ENCODE results near the gene MAD1L1. TPM values are rescaled to one million over a fixed set of nuclear protein-coding genes. Genes with fewer than 3 reads are reported as not detected.

The MAD1L1 gene
- total and polyA plus RNA-seq, 2 of the 8 experiments (the other 6 are each of a cell fraction or from before 2014, with no cell fraction given) = 40.4 to 44.6 TPM

GRCh38 chr7:2084331-2084730 is 148.4 kb downstream of the MAD1L1 start:
- Histone ChIP-seq H3K23ac (ENCODE audit: insufficient read length) (no peak overlapping the region), H3K79me2 (ENCODE audit: control insufficient read depth in 1 of 2, insufficient read depth in 2 of 2, low read length in 2 of 2) (no peaks in the 10 kb centered on the region), H4K20me1 (replicated peaks in 1 of 2; ENCODE audit: control insufficient read depth in 1 of 2, insufficient read depth in 2 of 2, low read length in 2 of 2) (peaks cover 0 to 4% of the 10 kb centered on the region in 2 experiments), H4K5ac (ENCODE audit: insufficient read length, low read depth, low read length) (no peak overlapping the region), H2BK20ac (ENCODE audit: low read length) (no peak overlapping the region), H3K23me2 (ENCODE audit: low read depth, low read length) (no peaks in the 10 kb centered on the region), H2BK5ac (ENCODE audit: low read depth, low read length) (no peak overlapping the region; the same call in 1 of the 2 replicates), H3K27ac (ENCODE audit: low read depth, low read length) (no peak overlapping the region), H2BK120ac (replicated peaks; ENCODE audit: low read depth, low read length) (no peak overlapping the region), H4K8ac (ENCODE audit: extremely low read depth, insufficient read depth, low read length) (peak overlapping the region; percentile 4; the same call in 1 of the 2 replicates), H3K9ac (replicated peaks in 1 of 4; ENCODE audit: extremely low read depth in 1 of 4, low read depth in 3 of 4, low read length in 3 of 4) (no peak overlapping the region), H3K4me2 (ENCODE audit: insufficient read depth in 1 of 2, low read depth in 2 of 2, low read length in 2 of 2) (no peak overlapping the region), H3K4me1 (replicated peaks in 1 of 4; ENCODE audit: control insufficient read depth in 3 of 4, insufficient read depth in 4 of 4, low read length in 3 of 4) (peaks cover 0 to 4% (median 0%) of the 10 kb centered on the region in 4 experiments; a peak in 1 of 7 replicates), H3K4ac (replicated peaks; ENCODE audit: insufficient read length, low read depth, low read length) (no peak overlapping the region), H3K14ac (ENCODE audit: insufficient read length) (no peak overlapping the region), H3K18ac (ENCODE audit: extremely low read depth, low read length) (no peak overlapping the region), H3K79me1 (ENCODE audit: low read depth, low read length) (no peaks in the 10 kb centered on the region), H3K27me3 (replicated peaks in 1 of 4; ENCODE audit: control insufficient read depth in 3 of 4, extremely low read depth in 1 of 4, insufficient read depth in 3 of 4, low read length in 3 of 4) (no peaks in the 10 kb centered on the region), H2BK15ac (ENCODE audit: low read length) (no peak overlapping the region), H3K9me3 (ENCODE audit: insufficient read depth in 2 of 2, low read depth in 1 of 2, low read length in 1 of 2) (no peaks in the 10 kb centered on the region), H4K91ac (replicated peaks; ENCODE audit: insufficient read length, low read length) (no peak overlapping the region), H2BK12ac (ENCODE audit: low read depth, low read length) (no peak overlapping the region), H3K56ac (replicated peaks; ENCODE audit: insufficient read length, low read depth, low read length) (no peak overlapping the region), H3K36me3 (ENCODE audit: control insufficient read depth in 2 of 4, insufficient read depth in 4 of 4, low read length in 3 of 4) (no peaks in the 10 kb centered on the region), H3K4me3 (ENCODE audit: extremely low read depth in 1 of 4, insufficient read depth in 2 of 4, low read depth in 3 of 4, low read length in 4 of 4) (no peak overlapping the region), H2AFZ (ENCODE audit: low read length) (no peak overlapping the region), H2AK5ac (ENCODE audit: low read depth, low read length) (no peak overlapping the region)
- ChIA-PET CTCF (ENCODE audit: partially characterized antibody) (no interaction called here), POLR2A (ENCODE audit: partially characterized antibody) (no interaction called here)
- WGBS, 2 experiments (ENCODE audit: extremely low coverage in 1 of 2, insufficient coverage in 1 of 2, insufficient read length in 1 of 2, insufficient replicate concordance in 2 of 2, low coverage in 1 of 2, low lambda C conversion rate in 2 of 2, missing lambda C conversion rate in 1 of 2) = 90% methylated on average over 17 of the region's 18 CpGs; no CpG with 5 or more reads in 1 of the 2 experiments
- no peak for FAIRE-seq
- DNase-seq (ENCODE audit: low read depth in 1 of 2, low spot score in 2 of 2) = no peak
- TF ChIP-seq NANOG (IDR thresholded peaks at IDR 0.05; ENCODE audit: insufficient read depth, low read depth, low read length, poor library complexity, severe bottlenecking) (no peak), SP1 (IDR thresholded peaks at IDR 0.05; ENCODE audit: low read depth, low read length) (no peak), TEAD4 (IDR thresholded peaks at IDR 0.05; ENCODE audit: low read depth, low read length) (no peak), EGR1 (IDR thresholded peaks at IDR 0.05; ENCODE audit: borderline replicate concordance, low read depth, low read length) (no peak), KDM1A (IDR thresholded peaks at IDR 0.05; ENCODE audit: borderline replicate concordance, low read length) (no peak), ATF2 (IDR thresholded peaks at IDR 0.05; ENCODE audit: low read length) (no peak), BRCA1 (IDR thresholded peaks at IDR 0.05; ENCODE audit: low read depth, low read length) (no peak), SRF (IDR thresholded peaks at IDR 0.05; ENCODE audit: low read depth, low read length) (no peak), MAX (IDR thresholded peaks at IDR 0.05) (no peak), RFX5 (IDR thresholded peaks at IDR 0.05; ENCODE audit: borderline replicate concordance, low read depth, low read length) (no peak), EZH2 (IDR thresholded peaks at IDR 0.05; ENCODE audit: low read depth, low read length, severe bottlenecking) (no peak), YY1 (IDR thresholded peaks at IDR 0.05; ENCODE audit: low read depth, low read length) (no peak), BACH1 (IDR thresholded peaks at IDR 0.05; ENCODE audit: low read length) (no peak)
